Liver (tissue), 3 donors: ENCODE results near the gene SP140.
"Not testable (repeated sequence)": the region's sequence is repeated elsewhere in the genome, so short reads cannot be mapped to it uniquely, and the experiment has no call there.

Experiments used
- CTCF ChIP-seq: fragments of 150-350 bp; IDR thresholded peaks from 2 replicates; pipeline ENCODE4 v1.5.1; 2017; ENCODE audit warnings: improper control_type of control experiment, low read depth, low read length; ENCODE audit not compliant: missing input control
- EGR1 ChIP-seq, 2 donors: IDR thresholded peaks; 2 replicates each; pipeline ENCODE4 v1.6.1; 2016 to 2018; ENCODE audit warnings: antibody characterized with exemption in 2 of 2, low read depth in 2 of 2
- FOXA1 ChIP-seq: IDR thresholded peaks from 2 replicates; pipeline ENCODE4 v1.6.1; 2016; ENCODE audit warnings: antibody characterized with exemption
- HNF4G ChIP-seq: IDR thresholded peaks from 2 replicates; pipeline ENCODE4 v1.6.1; 2016; ENCODE audit warnings: antibody characterized with exemption
- JUND ChIP-seq, 2 donors: IDR thresholded peaks; 2 replicates each; pipeline ENCODE4 v1.6.1; 2016; ENCODE audit warnings: antibody characterized with exemption in 2 of 2
- NR2F2 ChIP-seq: IDR thresholded peaks from 2 replicates; pipeline ENCODE4 v1.6.1; 2016; ENCODE audit warnings: antibody characterized with exemption
- RAD21 ChIP-seq, 2 donors: IDR thresholded peaks; 2 replicates each; pipeline ENCODE4 v1.6.1; 2016; ENCODE audit warnings: antibody characterized with exemption in 2 of 2, mild to moderate bottlenecking in 2 of 2
- REST ChIP-seq: IDR thresholded peaks from 2 replicates; pipeline ENCODE4 v1.6.1; 2016; ENCODE audit warnings: antibody characterized with exemption, mild to moderate bottlenecking
- RXRA ChIP-seq, 2 donors: IDR thresholded peaks; 2 replicates each; pipeline ENCODE4 v1.6.1; 2017 to 2018; ENCODE audit warnings: antibody characterized with exemption in 2 of 2, mild to moderate bottlenecking in 1 of 2
- SP1 ChIP-seq: IDR thresholded peaks from 2 replicates; pipeline ENCODE4 v1.6.1; 2018; ENCODE audit warnings: antibody characterized with exemption, mild to moderate bottlenecking
- TAF1 ChIP-seq: conservative IDR thresholded peaks from 2 replicates; pipeline ENCODE4 v1.6.1; 2016; ENCODE audit warnings: antibody characterized with exemption, mild to moderate bottlenecking
- YY1 ChIP-seq: IDR thresholded peaks from 2 replicates; pipeline ENCODE4 v1.6.1; 2016; ENCODE audit warnings: antibody characterized with exemption, mild to moderate bottlenecking
- ZBTB33 ChIP-seq: IDR thresholded peaks from 2 replicates; pipeline ENCODE4 v1.6.1; 2016; ENCODE audit warnings: antibody characterized with exemption
- TF ChIP-seq, protein P1 (sequence below): IDR thresholded peaks from 2 replicates; pipeline ENCODE4 v1.6.1; 2016; ENCODE audit warnings: antibody characterized with exemption
- donor health status: healthy.
- donor health status: healthy.

DNA sequence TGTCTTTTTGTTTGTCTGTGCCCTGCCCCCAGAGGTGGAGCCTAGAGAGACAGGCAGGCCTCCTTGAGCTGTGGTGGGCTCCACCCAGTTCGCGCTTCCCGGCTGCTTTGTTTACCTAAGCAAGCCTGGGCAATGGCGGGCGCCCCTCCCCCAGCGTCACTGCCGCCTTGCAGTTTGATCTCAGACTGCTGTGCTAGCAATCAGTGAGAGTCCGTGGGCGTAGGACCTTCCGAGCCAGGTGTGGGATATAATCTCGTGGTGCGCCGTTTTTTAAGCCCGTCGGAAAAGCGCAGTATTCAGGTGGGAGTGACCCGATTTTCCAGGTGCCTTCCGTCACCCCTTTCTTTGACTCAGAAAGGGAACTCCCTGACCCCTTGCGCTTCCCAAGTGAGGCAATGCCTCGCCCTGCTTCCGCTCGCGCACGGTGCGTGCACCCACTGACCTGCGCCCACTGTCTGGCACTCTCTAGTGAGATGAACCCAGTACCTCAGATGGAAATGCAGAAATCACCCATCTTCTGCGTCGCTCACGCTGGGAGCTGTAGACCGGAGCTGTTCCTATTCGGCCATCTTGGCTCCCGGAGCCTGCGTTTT lies 116.5 kb downstream of the SP140 start:
- TF ChIP-seq, protein P1, sequence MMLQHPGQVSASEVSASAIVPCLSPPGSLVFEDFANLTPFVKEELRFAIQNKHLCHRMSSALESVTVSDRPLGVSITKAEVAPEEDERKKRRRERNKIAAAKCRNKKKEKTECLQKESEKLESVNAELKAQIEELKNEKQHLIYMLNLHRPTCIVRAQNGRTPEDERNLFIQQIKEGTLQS: not testable (repeated sequence)
- not testable (repeated sequence) for TF ChIP-seq CTCF; REST; YY1; TAF1; EGR1 (IDR thresholded peaks at IDR 0.05; ENCODE audit: low read depth in 2 of 2); ZBTB33; RAD21 (IDR thresholded peaks at IDR 0.05); JUND (IDR thresholded peaks at IDR 0.05); HNF4G; SP1; FOXA1; NR2F2; RXRA (IDR thresholded peaks at IDR 0.05)
